Glutamatergic neuron (in vitro differentiated cells): ENCODE data around the gene BMS1. TPM values are rescaled to one million over a fixed set of nuclear protein-coding genes. Genes with fewer than 3 reads are reported as not detected.

Source experiments
- DNase-seq: peaks from one replicate; pipeline ENCODE4 v3.0.0; 2022
- H3K27ac Mint-ChIP-seq: one replicate; pipeline ENCODE4 v1.8.0; 2020; ENCODE audit warnings: mild to moderate bottlenecking, mixed read lengths, inconsistent platforms; ENCODE audit not compliant: unreplicated experiment
- H3K27me3 Mint-ChIP-seq: one replicate; pipeline ENCODE4 v1.8.0; 2020; ENCODE audit warnings: mild to moderate bottlenecking, moderate library complexity, mixed read lengths, inconsistent platforms; ENCODE audit not compliant: unreplicated experiment
- H3K36me3 Mint-ChIP-seq: one replicate; pipeline ENCODE4 v1.8.0; 2020; ENCODE audit warnings: mild to moderate bottlenecking, mixed read lengths, inconsistent platforms; ENCODE audit not compliant: unreplicated experiment
- H3K4me1 Mint-ChIP-seq: one replicate; pipeline ENCODE4 v1.8.0; 2020; ENCODE audit warnings: mild to moderate bottlenecking, low read depth, mixed read lengths, inconsistent platforms; ENCODE audit not compliant: unreplicated experiment
- H3K4me3 Mint-ChIP-seq: one replicate; pipeline ENCODE4 v1.8.0; 2020; ENCODE audit warnings: mild to moderate bottlenecking, mixed read lengths, inconsistent platforms; ENCODE audit not compliant: unreplicated experiment
- H3K9me3 Mint-ChIP-seq: one replicate; pipeline ENCODE4 v1.8.0; 2020; ENCODE audit warnings: mild to moderate bottlenecking, moderate library complexity, mixed read lengths, inconsistent platforms; ENCODE audit not compliant: unreplicated experiment
- total RNA-seq: library from RNA; stranded (reverse); fragmentation: NEBNext Ultra II Directional; extraction: Animal tissue kit (Norgen Biotek cat#: 25700); gene quantifications from one replicate; pipeline ENCODE4 v1.2.1, GENCODE V29; 2021; ENCODE audit not compliant: unreplicated experiment
- TF ChIP-seq, protein P1 (sequence below): fragments of 200-600 bp; sonication (generic); IDR thresholded peaks from one replicate; pipeline ENCODE4 v1.5.0; 2021; ENCODE audit not compliant: partially characterized antibody, unreplicated experiment

BMS1 gene
- total RNA-seq, 1 donor from 2014 or later, result 17.3 TPM

DNA sequence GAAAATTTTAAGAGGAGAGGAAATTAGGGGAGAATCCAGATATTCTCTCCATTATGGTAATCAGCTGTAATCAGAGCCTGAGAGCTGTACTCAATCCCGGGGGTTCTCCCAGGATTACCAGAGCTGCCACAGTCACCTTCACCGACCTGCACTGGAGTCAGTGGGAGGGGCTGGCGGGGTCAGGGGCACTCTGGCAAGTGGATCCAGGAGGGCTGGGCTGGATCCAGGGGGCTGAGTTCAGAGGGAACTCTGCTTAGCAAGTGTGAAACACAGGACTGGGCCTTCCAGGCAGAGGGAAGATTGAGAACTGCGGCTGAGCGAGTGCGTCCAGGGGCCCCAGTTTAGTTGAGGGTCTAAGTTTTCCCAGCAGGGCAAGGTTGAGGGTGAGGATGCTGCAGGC is 89.2 kb downstream of the BMS1 start:
- H3K27me3 Mint-ChIP-seq, result peaks cover 14% of the 10 kb centered on the region
- no peaks in the 10 kb centered on the region for H3K36me3 Mint-ChIP-seq

DNA sequence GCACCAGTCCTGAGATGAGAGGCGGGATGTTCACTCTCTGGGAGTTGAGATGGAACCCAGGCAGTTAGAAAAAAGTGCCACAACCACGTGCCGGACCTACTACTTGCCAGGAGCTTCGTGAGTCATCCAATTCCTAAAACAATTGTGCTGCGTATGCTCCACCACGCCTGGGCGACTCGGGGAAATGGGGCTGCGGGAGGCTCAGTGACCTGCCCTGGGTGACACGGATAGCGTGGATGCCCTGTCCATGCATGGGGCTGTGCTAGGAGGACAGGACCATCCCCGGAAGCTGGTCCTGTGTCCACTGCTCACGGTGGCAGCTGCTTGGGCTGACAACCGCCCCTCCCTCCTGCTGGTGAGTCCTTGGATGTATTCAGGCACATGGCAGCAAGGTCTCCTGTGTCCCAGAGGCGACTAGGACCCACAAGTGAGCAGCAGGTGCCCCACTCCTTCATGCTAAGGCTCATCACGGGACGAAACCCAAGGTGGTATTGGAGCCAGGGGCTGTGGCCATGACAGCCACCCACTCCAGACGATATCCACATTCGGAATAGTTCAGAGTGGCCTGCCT is 90.4 kb downstream of the BMS1 start:
- no peak overlapping the region for H3K4me3 Mint-ChIP-seq
- no peaks in the 10 kb centered on the region for H3K36me3 Mint-ChIP-seq
- no peaks in the 10 kb centered on the region for H3K4me1 Mint-ChIP-seq
- TF ChIP-seq, protein P1, sequence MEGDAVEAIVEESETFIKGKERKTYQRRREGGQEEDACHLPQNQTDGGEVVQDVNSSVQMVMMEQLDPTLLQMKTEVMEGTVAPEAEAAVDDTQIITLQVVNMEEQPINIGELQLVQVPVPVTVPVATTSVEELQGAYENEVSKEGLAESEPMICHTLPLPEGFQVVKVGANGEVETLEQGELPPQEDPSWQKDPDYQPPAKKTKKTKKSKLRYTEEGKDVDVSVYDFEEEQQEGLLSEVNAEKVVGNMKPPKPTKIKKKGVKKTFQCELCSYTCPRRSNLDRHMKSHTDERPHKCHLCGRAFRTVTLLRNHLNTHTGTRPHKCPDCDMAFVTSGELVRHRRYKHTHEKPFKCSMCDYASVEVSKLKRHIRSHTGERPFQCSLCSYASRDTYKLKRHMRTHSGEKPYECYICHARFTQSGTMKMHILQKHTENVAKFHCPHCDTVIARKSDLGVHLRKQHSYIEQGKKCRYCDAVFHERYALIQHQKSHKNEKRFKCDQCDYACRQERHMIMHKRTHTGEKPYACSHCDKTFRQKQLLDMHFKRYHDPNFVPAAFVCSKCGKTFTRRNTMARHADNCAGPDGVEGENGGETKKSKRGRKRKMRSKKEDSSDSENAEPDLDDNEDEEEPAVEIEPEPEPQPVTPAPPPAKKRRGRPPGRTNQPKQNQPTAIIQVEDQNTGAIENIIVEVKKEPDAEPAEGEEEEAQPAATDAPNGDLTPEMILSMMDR, result no peak
- no peak for DNase-seq
- H3K27ac Mint-ChIP-seq, result no peak overlapping the region
- H3K27me3 Mint-ChIP-seq, result peaks cover 10% of the 10 kb centered on the region
- no peaks in the 10 kb centered on the region for H3K9me3 Mint-ChIP-seq

More for the DNA sequence above, 89.2 kb downstream of the BMS1 start:
- Mint-ChIP-seq H3K4me3 (no peak overlapping the region), H3K27ac (no peak overlapping the region), H3K4me1 (peaks cover 4% of the 10 kb centered on the region), H3K9me3 (peaks cover 2% of the 10 kb centered on the region)
- DNase-seq, result no peak
- TF ChIP-seq, protein P1, result no peak

DNA sequence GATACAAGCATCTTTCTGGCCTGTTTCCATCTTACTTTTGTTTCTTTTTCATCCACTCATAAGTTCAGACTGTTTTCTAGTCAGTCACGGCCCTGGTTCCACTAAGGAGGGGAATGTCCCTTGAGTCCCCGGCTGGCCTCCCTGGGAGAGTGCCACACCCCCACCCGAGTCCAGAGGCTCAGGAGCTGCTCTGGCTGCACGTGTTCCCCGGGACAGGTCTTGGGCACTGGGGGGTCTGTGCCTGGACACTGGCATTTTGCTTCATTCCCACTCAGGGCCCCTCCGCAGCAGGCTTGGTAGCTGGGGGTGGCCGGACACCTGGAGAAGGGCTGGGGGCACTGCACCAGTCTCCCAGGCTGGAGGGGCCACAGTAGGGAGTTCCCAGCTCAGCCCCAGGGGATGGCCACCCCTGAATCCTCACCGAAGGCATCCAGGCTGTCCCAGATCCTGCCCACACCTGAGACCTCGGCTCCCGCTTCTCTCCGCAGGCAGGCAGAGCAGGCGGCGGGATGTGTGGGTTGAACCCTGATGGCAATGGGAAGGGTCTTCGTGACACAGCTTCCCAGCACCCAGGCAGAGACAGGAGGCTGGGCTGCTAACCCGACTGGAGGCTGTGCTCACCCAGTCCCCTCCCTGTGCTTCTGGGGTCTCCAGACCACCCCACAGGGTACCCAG is 92.3 kb downstream of the BMS1 start:
- TF ChIP-seq, protein P1, result no peak
- DNase-seq, result no peak
- Mint-ChIP-seq H3K9me3 (no peaks in the 10 kb centered on the region), H3K36me3 (no peaks in the 10 kb centered on the region), H3K27ac (no peak overlapping the region), H3K4me1 (no peaks in the 10 kb centered on the region), H3K4me3 (no peak overlapping the region), H3K27me3 (peaks cover 8% of the 10 kb centered on the region)

DNA sequence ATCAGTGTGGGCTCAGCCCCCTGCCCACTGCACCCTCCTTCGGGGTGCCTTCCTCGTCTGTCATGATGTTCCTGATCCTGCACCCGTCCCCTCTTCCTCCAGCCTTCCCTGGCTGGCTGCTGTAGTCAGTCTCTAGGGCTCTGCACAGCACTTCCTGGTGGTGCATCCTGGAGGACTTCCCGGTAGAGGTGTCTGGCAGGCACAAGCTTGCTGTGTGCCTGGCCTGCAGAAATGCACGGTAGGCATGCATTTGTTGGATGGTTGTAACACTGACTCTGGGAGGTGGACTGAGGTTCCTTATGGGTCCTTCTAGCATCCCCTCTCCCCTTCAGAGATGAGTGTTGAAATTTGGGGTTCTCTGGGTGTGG is 92.8 kb downstream of the BMS1 start:
- no peaks in the 10 kb centered on the region for H3K36me3 Mint-ChIP-seq
- no peaks in the 10 kb centered on the region for H3K4me1 Mint-ChIP-seq
- no peak overlapping the region for H3K27ac Mint-ChIP-seq
- H3K9me3 Mint-ChIP-seq, result no peaks in the 10 kb centered on the region
- DNase-seq, result no peak
- TF ChIP-seq, protein P1, result no peak
- H3K4me3 Mint-ChIP-seq, result no peak overlapping the region
- H3K27me3 Mint-ChIP-seq, result peaks cover 10% of the 10 kb centered on the region

DNA sequence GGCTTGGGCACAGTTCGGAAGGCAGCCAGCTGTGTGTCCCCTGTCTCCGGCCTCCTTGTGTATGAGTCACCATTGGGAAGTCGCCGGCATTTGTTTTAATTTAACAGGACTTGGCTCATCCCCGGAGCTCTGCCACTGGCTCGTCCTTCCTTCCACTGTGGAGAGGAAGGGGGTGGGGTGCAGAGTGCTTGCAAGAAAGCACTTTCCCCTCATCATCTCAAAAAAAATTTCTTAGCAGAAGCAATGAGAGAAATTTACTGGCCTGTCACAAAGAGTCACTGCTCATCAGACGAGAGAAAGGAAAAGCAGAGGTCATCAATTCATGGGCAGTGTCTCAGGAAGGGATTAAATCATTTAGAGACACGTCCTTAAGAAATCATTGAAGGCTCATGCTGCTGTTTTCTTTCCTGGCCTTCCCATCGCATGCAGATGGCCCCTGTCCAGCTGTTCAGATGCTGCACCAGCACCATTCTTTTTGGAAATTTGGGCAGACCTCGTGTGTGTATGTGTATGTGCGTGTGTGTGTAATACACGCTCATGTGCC is 93.3 kb downstream of the BMS1 start:
- H3K27me3 Mint-ChIP-seq, result peaks cover 10% of the 10 kb centered on the region
- no peak for DNase-seq
- no peak overlapping the region for H3K27ac Mint-ChIP-seq
- no peaks in the 10 kb centered on the region for H3K4me1 Mint-ChIP-seq
- no peak overlapping the region for H3K4me3 Mint-ChIP-seq
- TF ChIP-seq, protein P1, result no peak
- no peaks in the 10 kb centered on the region for H3K9me3 Mint-ChIP-seq
- no peaks in the 10 kb centered on the region for H3K36me3 Mint-ChIP-seq
